CD1c-positive myeloid dendritic cell (primary cell): Measurements from ENCODE around the gene MED26.

ENCODE experiments used
- DNase-seq: peaks from one replicate; pipeline ENCODE4 v3.0.0-alpha.2; 2016; ENCODE audit errors: extremely low spot score

The MED26 gene

DNA sequence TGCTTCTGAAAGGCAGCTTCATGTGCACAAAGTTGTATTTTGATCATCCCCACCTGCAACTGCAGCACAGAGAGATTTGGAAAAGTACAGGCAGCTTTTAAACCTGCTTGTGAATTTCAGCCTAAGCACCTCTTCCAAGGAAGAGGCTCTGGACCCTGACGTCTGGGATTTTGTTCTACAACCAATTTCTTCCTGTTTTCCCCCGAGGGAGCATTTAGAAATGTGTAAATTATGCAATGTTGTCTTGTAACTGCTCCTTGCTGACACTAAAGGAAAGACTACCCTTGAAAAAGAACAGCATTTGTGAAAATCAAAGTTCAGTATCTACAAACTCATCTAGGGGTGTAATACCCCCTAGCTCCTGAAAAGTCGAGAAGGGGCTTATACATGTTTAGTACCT lies 15.4 kb downstream of the MED26 start:
- DNase-seq = peak; percentile 47

- no peak for DNase-seq
These were observed 16.9 kb downstream of the MED26 start for GRCh38 chr19:16611121-16611520.

GRCh38 chr19:16609511-16610200 lies 18.3 kb downstream of the MED26 start:
- DNase-seq = no peak

- DNase-seq = peak; percentile 67
These were observed 19.7 kb downstream of the MED26 start for GRCh38 chr19:16608290-16608739.

- no peak for DNase-seq
These were observed 20.2 kb downstream of the MED26 start for GRCh38 chr19:16607819-16608218.

DNA sequence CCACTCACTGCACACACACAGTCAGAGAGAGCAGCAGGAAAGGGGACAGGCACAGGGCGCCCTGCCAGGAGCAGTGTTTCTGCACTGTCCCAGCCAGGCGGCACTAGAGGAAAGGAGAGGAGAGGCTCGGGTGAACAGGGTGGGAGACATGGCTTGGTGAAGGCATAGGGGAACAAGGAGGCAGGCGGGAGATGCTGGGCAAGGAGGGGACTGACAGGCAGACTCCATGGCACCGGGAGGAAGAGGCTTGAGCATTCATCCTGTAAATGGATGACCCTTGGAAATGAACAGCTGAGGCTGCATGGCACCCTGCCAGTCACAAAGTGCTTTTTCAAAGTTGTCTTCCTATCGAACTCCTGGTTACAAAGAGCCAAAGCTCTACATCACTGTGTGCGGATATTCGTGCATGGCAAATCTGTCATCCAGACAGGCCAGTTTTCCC lies 22.4 kb downstream of the MED26 start:
- DNase-seq = no peak

GRCh38 chr19:16605115-16605514 lies 22.9 kb downstream of the MED26 start:
- no peak for DNase-seq

GRCh38 chr19:16604615-16605014 lies 23.4 kb downstream of the MED26 start:
- no peak for DNase-seq

DNA sequence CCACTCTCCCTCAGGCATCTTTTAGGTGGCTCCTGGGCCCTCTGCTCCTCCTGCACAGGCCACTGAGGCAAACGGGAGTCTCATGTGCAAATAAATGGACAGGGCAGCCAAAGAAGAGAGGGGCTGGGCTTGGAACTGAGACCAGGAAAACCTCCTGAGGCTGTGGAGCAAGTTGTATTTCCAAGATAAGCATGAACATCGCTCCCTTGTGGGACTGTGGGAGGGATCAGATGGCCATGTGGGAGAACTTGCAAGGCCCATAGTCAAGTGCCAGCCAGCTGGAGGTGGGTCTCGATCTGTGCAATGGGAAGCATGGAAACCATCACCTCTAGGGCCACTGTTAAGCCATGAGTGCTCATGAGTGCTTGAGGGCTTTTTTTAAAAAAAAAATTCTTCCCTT lies 24.9 kb downstream of the MED26 start:
- DNase-seq = no peak

GRCh38 chr19:16601378-16602052 lies 26.5 kb downstream of the MED26 start:
- no peak for DNase-seq

DNA sequence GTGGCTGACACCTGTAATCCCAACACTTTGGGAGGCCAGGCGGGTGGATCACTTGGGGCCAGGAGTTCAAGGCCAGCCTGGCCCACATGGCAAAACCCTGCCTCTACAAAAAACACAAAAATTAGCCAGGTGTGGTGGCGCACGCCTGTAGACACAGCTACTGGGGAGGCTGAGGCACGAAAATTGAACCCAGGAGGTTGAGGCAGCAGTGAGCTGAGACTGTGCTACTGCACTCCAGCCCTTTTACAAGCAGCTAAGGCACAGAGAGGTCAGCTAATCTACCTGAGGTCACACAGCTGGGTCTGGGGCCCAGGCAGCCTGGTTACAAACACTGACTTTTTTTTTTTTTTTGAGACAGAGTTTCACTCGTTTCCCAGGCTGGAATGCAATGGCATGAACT lies 27.2 kb downstream of the MED26 start:
- no peak for DNase-seq

GRCh38 chr19:16599655-16600346 lies 28.2 kb downstream of the MED26 start:
- no peak for DNase-seq

DNA sequence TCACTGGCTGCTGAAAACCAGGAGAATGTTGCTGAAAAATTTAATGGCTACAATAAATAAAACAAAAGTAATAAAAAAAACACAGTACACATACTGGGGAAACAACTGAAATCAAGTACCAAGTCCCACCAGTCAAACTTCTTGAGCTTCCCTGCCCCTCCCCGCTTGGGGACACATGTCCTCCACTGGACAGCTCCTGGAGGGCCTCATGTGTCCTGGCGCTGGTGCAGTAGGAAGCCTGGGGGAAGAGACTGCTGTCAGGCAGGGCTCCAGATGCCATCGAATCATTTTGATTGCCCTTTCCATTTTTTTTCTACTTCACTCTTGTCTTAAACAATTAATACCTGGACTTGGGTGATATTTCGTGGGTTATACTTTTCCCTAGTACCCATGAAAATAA lies 29.2 kb downstream of the MED26 start:
- DNase-seq = no peak

GRCh38 chr19:16596399-16596798 lies 31.6 kb downstream of the MED26 start:
- no peak for DNase-seq

DNA sequence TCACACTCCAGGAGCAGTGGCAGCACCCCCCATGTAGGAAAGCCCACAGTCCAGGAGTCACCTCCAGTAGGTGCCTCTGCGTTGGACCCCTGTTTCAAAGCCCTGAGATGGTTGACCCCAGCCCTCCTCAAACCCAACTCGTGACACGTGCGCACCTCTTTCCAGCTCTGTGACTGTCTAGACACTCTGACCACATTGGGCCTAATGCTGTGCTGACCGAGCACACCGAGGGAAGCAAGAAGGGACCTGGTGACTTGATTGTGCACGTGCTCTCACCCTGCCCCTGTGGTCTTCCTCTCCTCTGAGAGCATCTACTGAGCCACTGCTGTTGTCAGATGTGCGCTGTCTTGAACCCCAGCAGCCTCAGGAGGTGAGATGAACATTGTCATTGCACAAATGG lies 32.9 kb downstream of the MED26 start:
- no peak for DNase-seq

DNA sequence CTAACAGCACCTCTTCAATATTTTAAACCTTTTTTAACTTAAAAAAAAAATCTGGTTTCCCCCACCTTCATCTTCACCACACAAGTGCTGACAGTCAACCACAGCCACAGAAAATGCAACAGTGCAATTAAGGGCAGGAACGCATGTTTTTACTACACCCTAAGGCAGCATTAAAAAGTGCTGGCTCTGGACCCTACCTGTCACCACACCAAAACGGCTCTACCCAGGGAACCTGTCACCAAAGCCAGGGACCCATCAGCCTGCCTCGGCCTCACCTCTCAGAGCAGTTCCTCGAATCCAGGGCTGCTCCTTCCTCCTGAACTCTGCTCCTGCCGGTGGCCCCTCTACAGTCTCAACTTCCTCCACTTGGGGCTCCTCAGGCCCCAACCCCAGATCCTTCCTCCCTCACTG lies 33.3 kb downstream of the MED26 start:
- DNase-seq = peak; percentile 34

GRCh38 chr19:16594131-16594586 lies 33.8 kb downstream of the MED26 start:
- peak; percentile 44 for DNase-seq

DNA sequence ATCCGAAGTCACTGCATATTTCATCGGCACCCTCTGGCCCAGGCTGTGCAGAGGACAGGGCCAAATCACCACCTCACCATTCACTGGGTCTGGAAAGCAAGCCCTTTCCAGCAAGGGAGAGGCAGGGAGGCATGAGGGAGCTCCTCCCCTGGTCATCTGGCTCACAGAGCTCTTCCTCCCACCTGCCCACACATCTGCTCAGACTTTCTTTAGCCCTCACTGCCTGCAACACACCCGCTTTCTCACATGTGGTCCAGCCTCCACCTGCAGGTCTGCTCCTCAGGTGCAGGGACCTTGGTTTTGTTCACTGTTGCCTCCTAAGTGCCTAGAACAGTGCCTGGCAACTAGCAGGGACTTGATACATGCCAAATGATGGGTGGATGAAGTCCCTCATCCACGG lies 34.8 kb downstream of the MED26 start:
- no peak for DNase-seq

- no peak for DNase-seq
These were observed 36.0 kb downstream of the MED26 start for GRCh38 chr19:16591803-16592556.

DNA sequence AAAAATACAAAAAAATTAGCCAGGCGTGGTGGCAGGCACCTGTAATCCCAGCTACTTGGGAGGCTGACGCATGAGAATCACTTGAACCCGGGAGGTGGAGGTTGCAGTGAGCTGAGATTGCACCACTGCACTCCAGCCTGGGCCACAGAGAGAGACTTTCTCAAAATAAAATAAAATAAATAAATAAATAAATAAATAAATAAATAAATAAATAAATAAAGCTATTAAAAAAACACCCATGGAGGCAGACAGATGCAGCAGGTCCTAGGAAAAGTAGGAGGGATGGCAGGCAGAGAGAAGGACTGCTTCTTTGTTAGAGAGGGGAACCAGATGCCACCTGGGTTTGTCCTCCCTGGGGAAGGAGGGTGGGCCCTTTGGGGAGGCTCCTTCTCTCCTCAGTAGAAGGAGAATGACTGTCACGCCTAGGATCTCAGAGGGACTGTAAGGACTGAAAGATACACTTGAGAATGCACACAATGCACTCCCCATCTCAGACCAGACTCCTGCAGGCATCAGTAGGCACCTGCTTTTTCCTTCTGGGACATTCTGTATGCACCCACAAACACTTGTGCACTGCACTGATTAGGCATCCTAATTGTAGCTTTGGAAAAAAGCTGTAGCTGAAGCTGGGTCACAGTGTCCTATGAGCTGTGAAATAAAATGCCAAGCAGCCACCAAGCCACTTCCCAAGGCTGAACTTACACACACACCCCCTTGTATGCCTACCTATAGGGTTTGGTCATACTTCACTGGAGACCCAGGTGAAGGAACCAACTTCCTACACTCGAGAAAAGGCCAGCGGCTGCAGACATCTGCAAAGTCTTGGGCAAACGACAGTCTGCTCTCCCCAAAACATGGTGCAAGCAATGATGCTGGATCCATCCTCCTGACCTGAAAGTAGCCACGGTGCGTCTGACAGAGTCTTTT lies 36.9 kb downstream of the MED26 start:
- no peak for DNase-seq

- no peak for DNase-seq
These were observed 38.1 kb downstream of the MED26 start for GRCh38 chr19:16589917-16590316.
